CD4-positive, alpha-beta T cell (primary cell): Measurements from ENCODE around the gene SCYGR5. TPM values are rescaled to one million over a fixed set of nuclear protein-coding genes. Genes with fewer than 3 reads are reported as not detected.

Source experiments
- ATAC-seq: fragments of 200-7000 bp; cut with Tn5 transposase; one replicate; pipeline ENCODE4 v1.10.0; 2022; ENCODE audit warnings: mild to moderate bottlenecking; ENCODE audit not compliant: poor library complexity
- CTCF ChIA-PET: fragments of 350-600 bp; sonication (Branson Sonifier 250); formaldehyde crosslinking; loops from one replicate; lab custom pipeline; 2021; ENCODE audit warnings: antibody characterized with exemption, inconsistent platforms; lab: Charles Lee
- POLR2A ChIA-PET: fragments of 350-600 bp; sonication (Branson Sonifier 250); formaldehyde crosslinking; loops from one replicate; lab custom pipeline; 2021; ENCODE audit warnings: antibody characterized with exemption, inconsistent platforms; lab: Charles Lee
- DNase-seq, 14 experiments: peaks; one replicate each; pipeline ENCODE4 v3.0.0-alpha.2; 2013 to 2020; ENCODE audit warnings: mixed read lengths in 2 of 14
- H3K27ac ChIP-seq, 2 donors: one replicate each; pipeline versions ENCODE4 v1.5.1 to v1.7.0; 2013; ENCODE audit warnings: low read length in 2 of 2, low read depth in 1 of 2, mild to moderate bottlenecking in 1 of 2
- H3K27me3 ChIP-seq, 2 experiments: 1 replicate in 1 of 2; 2 replicates in 1 of 2; pipeline versions ENCODE4 v1.6.1 to v1.7.0; 2013; ENCODE audit warnings: low read length in 2 of 2, control low read depth in 1 of 2, mild to moderate bottlenecking in 1 of 2, moderate library complexity in 1 of 2; ENCODE audit not compliant: insufficient read depth in 2 of 2, control insufficient read depth in 1 of 2
- H3K36me3 ChIP-seq: one replicate; pipeline ENCODE4 v1.6.1; 2013; ENCODE audit warnings: low read length, control low read depth; ENCODE audit not compliant: insufficient read depth
- H3K4me1 ChIP-seq: one replicate; pipeline ENCODE4 v1.6.1; 2013; ENCODE audit warnings: low read length, control low read depth; ENCODE audit not compliant: insufficient read depth
- H3K4me3 ChIP-seq: one replicate; pipeline ENCODE4 v1.5.1; 2013; ENCODE audit warnings: mild to moderate bottlenecking, low read length, moderate library complexity
- H3K9me3 ChIP-seq, 2 experiments: 1 replicate in 1 of 2; 2 replicates in 1 of 2; pipeline versions ENCODE4 v1.6.1 to v1.7.0; 2013; ENCODE audit warnings: low read length in 2 of 2, mild to moderate bottlenecking in 2 of 2, control low read depth in 1 of 2, moderate library complexity in 1 of 2; ENCODE audit not compliant: control insufficient read depth in 1 of 2, insufficient read depth in 1 of 2
- H3K27ac Mint-ChIP-seq: one replicate; pipeline ENCODE4 v1.8.0; 2020; ENCODE audit warnings: mixed read lengths
- H3K27me3 Mint-ChIP-seq: one replicate; pipeline ENCODE4 v1.8.0; 2021; ENCODE audit warnings: mixed read lengths
- H3K36me3 Mint-ChIP-seq: one replicate; pipeline ENCODE4 v1.8.0; 2021; ENCODE audit warnings: low read depth, mixed read lengths
- H3K4me1 Mint-ChIP-seq: one replicate; pipeline ENCODE4 v1.8.0; 2021; ENCODE audit warnings: low read depth, mixed read lengths
- H3K4me3 Mint-ChIP-seq: one replicate; pipeline ENCODE4 v1.8.0; 2020; ENCODE audit warnings: mild to moderate bottlenecking, mixed read lengths
- H3K9me3 Mint-ChIP-seq: one replicate; pipeline ENCODE4 v1.8.0; 2020; ENCODE audit warnings: mixed read lengths
- CTCF ChIP-seq: fragments of 200-600 bp; IDR thresholded peaks from one replicate; pipeline ENCODE4 v1.8.0; 2022; ENCODE audit warnings: antibody characterized with exemption, mild to moderate bottlenecking
- intact Hi-C, 2 experiments: fragments of 100-400 bp; cut with DNase I in 1 of 2; cut with micrococcal nuclease in 1 of 2; formaldehyde crosslinking; loops; one replicate each; pipeline versions ENCODE4 v1.15.1 to v1.9.0; 2023 to 2025; cut with DNase I, micrococcal nuclease
- total RNA-seq, 174 experiments: library from RNA in 2 of 174; stranded (reverse) in 2 of 174; gene quantifications; one replicate each; pipeline ENCODE4 v1.2.3 and lab custom pipeline; 2021 to 2026

Gene SCYGR5
- total RNA-seq, 2 experiments from 2014 or later: not detected

- no peak overlapping the region for H3K4me3 Mint-ChIP-seq
- Histone ChIP-seq H3K27me3 (peaks cover 13 to 29% of the 10 kb centered on the region in 2 experiments), H3K4me3 (no peak overlapping the region), H3K36me3 (no peaks in the 10 kb centered on the region), H3K9me3 (no peaks in the 10 kb centered on the region), H3K27ac (no peak overlapping the region), H3K4me1 (peaks cover 6% of the 10 kb centered on the region)
- CTCF ChIA-PET: no interaction called here
- peaks cover 32% of the 10 kb centered on the region for H3K27me3 Mint-ChIP-seq
- H3K36me3 Mint-ChIP-seq: no peaks in the 10 kb centered on the region
- no peak for ATAC-seq
- POLR2A ChIA-PET: no interaction called here
- intact Hi-C loops: no loop called here
- DNase-seq: no peak
- H3K27ac Mint-ChIP-seq: no peak overlapping the region
- H3K4me1 Mint-ChIP-seq: no peaks in the 10 kb centered on the region
- TF ChIP-seq CTCF: no peak
- H3K9me3 Mint-ChIP-seq: no peaks in the 10 kb centered on the region
Observed at GRCh38 chr2:227716501-227716900, 49.9 kb downstream of the SCYGR5 start.

Other genes with a start within 250 kb of the SCYGR5 start
- 10 to 100 TPM; 49.9 to 55.9 TPM for gene AGFG1, start 194.6 kb upstream of the SCYGR5 start, total RNA-seq
- not detected for gene SCYGR2, start 67.9 kb upstream of the SCYGR5 start, total RNA-seq
- not detected for gene SCYGR3, start 52.0 kb upstream of the SCYGR5 start, total RNA-seq
- not detected for gene SCYGR4, start 49.3 kb upstream of the SCYGR5 start, total RNA-seq
- not detected for gene SLC19A3, start 51.2 kb downstream of the SCYGR5 start, total RNA-seq
- gene SCYGR6, start 58.0 kb downstream of the SCYGR5 start, total RNA-seq: not detected
- not detected for gene SCYGR7, start 61.5 kb downstream of the SCYGR5 start, total RNA-seq
- gene SCYGR8, start 79.1 kb downstream of the SCYGR5 start, total RNA-seq: not detected
- 1 to 10 TPM; 1.5 to 2.2 TPM for gene CCL20, start 147.0 kb downstream of the SCYGR5 start, total RNA-seq
- gene DAW1, start 204.8 kb downstream of the SCYGR5 start, total RNA-seq: not detected